Stimulated activated CD4-positive, alpha-beta T cell treated with anti-CD3 and anti-CD28 coated beads, Interleukin-12 subunit alpha, Interleukin-12 subunit beta, amount 100 ng/mL, for 48 hours (primary cell): ENCODE measurements around the gene GLT8D2.
"Not testable (repeated sequence)": the region's sequence is repeated elsewhere in the genome, so short reads cannot be mapped to it uniquely, and the experiment has no call there.

Experiments
- DNase-seq, 3 donors: peaks; one replicate each; pipeline ENCODE4 v3.0.0-alpha.2; 2020; ENCODE audit warnings: low read depth in 2 of 3, low spot score in 1 of 3

The GLT8D2 gene

DNA sequence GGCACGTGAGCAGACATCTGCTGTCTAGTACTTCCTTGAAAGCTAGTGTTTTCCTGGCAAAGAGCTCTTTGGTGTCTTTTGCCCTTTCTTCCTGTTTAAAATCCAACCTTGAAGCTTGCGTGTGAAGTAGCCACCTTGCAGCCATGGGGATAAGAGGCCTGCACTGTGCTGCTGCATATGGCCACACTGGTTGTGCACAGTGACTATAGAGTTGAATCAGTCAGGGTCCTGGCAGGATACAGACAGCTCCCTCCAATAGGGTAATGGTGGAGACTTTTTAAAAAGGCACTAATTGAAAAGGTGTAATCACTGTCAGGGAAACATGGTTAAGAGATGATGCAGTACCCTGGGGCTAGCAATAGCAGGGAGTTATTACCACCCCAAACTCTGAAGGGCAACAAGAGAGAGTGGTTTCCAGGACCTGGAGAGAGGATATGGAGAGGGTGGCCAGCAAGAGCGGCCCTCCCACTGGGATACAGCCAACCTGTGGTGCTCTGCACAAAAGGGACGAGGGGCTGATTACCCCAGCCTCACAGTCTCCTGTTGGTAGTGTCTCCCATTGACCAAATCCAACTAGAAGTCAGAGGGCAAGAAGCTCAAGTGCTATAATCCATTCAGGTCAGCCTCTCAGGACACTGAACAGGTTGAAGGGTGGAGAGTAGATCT, 4.8 kb upstream of the GLT8D2 start:
- no peak for DNase-seq

DNA sequence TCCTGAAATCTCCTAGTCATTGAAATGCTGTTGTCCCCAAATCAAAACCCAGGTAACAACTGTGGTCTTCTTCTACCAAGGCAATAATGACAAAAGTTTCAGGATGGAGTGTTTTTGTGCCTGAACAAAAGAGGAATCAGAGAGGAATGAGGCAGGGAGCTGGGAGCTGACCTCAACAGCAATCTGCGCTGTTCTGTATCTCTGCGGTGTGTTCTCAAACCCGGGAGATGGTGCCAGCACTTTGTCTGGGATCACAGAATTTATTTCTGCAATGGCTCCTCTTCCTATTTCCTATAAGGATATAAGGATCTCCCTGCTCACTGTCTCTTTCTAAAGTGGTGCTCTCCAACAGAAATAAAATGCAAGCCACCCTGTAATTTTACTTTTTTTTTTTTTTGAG, 449 bp upstream of the GLT8D2 start:
- no peak for DNase-seq

DNA sequence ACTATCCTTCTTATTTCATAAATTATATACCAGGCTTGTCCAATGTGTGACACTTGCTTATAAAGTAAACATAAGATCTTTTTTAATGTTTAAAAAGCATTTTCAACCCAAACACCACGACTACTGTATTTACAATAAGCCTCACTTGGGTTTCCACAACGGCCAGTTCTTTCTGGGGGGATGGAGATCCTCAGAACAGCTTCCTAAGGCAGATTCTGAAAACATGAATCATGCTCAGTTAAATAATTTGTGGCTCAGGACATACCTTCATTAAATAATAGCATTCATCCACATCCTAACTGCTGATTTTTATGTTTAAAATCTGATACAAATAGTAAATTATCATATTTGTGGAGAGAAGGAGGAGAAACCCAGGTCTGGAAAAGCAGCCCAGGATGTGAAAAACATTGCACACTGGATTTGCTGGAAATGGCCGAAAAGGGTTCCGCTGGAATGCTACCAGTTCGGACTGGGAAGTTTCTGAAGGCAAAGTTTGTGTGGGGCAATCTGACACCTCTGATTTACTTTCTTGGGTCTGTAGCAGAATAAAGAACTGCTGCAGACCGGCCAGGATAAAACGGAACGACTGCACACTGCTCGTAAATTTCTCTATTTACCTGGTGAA, 597 bp downstream of the GLT8D2 start:
- DNase-seq = no peak

DNA sequence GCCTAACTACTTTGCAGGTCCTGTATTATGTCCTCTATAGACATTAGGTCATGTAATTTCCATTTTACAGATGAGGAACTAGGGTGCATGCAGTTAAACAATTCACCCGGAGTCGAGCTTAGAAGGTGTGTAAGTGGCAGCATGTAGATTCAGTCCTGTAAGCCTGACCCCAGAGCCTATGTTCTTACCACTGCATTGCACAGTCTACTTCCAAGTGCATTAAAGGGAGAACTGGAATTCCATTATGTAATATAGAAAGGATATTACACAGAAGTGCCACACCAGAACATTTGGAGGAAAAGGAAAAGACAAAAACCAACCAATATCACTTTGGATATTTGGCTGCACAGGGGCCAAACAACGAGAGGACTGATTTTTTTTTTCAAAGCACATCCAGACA, 1.2 kb downstream of the GLT8D2 start:
- DNase-seq = no peak

DNA sequence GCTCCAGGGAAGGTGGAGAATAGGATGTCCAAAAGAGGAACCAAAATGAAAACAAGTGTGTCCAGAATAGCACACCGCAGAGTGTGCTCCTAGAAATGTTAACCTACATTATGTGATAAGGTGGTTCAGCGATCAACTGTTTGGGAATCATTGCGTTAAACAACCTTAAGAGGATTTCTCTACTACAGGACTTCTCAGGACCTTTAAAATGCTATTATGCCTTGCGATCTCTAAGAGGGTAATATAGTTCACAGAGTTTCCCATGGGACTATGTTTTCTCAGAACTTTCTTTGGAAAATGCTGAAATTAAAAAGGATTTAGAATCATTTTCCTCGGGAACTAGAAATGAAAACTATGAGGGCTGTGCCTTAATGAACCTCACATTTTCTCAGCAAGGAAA, 1.8 kb downstream of the GLT8D2 start:
- DNase-seq = no peak

DNA sequence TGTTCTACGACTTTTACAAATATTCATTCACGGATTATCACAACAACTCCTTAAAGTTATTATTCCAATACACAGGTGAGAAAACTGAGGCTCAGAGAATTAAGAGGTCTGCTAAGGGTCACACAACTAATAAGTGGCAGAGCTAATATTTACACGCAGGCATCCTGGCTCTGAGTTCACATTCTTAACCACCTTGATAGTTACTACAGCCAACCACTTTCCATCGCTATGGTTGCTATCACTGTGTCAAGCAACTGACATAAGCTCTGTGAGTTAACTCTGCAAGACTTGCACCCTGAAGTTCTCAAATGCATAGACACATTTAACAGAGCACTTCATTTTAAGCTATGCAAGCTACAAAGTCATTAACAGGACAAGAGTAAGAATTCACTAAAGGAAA, 3.7 kb downstream of the GLT8D2 start:
- DNase-seq = no peak

DNA sequence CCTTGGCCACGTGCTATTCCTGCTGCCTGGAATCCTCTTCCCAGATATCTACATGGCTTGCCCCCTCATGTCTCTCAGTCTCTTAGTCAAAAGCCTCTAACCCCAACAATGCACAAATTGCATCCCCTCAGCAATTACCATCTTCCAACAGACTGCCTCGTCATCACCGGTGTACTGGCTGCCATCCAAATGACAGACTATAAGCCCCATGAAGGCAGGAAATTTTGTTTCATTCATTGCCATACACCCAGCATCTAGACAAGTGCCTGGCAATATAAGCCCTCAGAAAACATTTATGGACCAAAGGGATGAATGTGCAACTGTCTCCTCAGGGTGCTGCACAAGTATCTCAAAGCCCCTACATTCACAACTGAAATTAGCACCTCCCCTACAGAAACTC, 5.8 kb downstream of the GLT8D2 start:
- no peak for DNase-seq

DNA sequence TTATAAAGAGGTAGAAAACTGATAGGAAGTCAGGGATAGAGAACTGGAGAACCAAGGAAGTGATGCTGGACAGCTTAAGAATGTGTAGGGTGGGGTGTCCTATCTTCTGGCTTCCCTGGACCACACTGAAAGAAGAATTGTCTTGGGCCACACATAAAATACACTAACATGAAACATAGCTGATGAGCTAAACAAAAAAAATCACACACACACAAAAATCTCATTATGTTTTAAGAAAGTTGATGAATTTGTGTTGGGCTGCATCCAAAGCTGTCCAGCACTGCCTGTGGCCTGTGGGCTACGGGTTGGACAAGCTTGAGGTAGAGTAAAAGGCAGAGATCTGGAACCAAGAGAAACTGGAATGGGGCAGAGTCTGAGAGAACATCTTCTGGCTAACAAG, 7.4 kb downstream of the GLT8D2 start:
- DNase-seq = no peak

DNA sequence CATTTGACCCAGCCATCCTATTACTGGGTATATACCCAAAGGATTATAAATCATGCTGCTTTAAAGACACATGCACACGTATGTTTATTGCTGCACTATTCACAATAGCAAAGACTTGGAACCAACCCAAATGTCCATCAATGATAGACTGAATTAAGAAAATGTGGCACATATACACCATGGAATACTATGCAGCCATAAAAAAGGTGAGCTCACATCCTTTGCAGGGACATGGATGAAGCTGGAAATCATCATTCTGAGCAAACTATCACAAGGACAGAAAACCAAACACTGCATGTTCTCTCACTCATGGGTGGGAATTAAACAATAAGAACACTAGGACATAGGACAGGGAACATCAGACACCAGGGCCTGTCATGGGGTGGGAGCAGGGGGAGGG, 10.2 kb downstream of the GLT8D2 start:
- DNase-seq = not testable (repeated sequence)

DNA sequence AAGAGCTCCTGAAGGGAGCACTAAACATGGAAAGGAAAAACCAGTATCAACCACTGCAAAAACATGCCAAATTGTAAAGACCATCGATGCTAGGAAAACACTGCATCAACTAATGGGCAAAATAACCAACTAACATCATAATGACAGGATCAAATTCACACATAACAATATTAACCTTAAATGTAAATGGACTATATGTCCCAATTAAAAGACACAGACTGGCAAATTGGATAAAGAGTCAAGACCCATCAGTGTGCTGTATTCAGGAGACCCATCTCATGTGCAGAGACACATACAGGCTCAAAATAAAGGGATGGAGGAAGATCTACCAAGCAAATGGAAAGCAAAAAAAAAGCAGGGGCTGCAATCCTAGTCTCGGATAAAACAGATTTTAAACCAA, 13.8 kb downstream of the GLT8D2 start:
- DNase-seq = not testable (repeated sequence)

DNA sequence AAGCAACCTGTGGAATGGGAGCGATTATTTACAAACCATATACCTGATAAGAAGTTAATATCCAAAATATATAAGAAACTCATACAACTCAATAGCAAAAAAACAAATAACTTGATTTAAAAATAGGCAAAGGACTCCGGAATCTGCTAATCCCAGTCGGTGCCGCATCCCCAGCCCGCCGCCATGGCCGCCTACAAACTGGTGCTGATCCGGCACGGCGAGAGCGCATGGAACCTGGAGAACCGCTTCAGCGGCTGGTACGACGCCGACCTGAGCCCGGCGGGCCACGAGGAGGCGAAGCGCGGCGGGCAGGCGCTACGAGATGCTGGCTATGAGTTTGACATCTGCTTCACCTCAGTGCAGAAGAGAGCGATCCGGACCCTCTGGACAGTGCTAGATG, 19.4 kb downstream of the GLT8D2 start:
- DNase-seq = not testable (repeated sequence)

DNA sequence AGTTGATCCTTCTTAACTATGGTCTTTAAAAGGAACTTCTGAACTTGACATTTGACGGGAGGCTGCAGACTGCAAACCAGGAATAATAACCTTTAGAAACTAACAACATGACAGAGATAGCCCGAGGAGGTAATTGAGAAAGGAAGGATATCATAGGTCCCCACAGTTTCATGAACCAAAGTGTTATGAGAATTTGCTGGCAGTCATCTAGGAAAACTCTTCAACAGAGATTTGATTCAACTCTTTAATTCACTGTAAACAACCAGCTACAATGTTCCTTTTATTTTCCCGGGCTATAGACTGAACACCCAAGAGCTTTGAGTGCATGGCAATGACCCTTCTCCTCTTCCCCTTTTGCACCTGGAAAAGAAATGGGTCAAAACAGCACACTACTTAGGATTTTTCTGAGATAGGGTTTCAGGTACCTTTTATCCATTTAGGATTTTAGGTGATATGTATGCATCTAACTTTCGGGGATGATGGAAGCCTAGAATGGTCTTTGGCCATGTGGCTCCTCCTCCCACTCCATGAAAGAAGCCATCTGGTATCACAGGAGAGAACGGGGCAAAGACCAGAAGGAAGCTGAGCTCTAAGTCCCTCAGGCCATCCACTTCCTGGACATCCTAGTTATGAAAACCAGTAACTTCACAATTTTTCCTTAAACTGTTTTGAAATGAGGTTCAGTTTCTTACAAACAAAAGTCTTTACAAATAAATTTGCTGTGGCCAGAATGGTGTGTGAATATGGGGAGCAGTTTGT, 23.0 kb downstream of the GLT8D2 start:
- DNase-seq = no peak

DNA sequence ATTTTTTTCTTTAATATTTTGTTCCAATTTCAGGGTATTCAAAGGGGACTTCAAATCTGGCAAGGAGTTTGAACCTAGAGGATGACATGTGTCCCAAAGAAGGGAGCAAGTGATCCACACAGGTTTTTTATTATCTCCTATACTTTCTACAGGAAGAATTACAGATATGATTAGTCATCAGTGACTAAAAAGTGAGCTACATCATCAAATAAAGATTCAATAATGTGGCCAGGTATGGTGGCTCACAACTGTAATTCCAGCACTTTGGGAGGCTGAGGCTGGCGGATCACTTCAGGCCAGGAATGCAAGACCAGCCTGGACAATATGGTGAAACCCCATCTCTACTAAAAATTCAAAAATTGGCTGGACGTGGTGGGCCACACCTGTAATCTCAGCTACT, 24.2 kb downstream of the GLT8D2 start:
- no peak for DNase-seq

DNA sequence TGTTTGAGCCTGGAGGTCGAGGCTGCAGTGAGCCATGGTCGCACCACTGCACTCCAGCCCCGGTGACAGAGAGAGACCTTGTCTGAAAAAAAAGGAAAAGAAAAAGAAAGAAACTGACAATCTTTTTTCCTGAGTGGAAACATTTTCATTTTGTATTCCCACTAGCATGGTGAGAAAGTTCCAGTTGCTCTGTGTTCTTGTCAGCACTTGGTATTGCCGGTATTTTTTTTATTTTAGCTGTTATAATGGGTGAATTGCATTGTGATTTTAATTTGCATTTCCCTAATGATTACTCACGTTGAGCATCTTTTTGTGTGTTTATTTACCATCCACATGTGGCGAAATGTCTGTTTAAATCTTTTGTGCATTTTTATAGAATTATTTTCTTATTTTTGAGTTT, 25.6 kb downstream of the GLT8D2 start:
- DNase-seq = no peak

DNA sequence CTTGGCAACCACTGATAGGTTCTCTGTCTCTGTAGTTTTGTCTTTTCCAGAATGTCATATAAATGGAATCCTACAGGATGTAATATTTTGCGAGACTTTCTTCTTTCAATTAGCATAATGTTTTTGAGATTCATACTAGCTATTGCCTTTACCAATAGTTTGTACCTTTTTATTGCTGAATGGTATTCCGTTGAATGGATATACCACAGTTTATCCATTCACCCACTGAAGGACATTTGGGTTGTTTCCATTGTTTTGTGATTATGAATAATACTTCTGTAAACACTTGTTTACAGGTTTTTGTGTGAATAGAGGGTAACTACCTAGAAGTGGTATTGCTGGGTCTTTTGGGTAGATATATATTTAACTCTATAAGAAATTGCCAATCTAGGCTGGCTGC, 26.3 kb downstream of the GLT8D2 start:
- no peak for DNase-seq

DNA sequence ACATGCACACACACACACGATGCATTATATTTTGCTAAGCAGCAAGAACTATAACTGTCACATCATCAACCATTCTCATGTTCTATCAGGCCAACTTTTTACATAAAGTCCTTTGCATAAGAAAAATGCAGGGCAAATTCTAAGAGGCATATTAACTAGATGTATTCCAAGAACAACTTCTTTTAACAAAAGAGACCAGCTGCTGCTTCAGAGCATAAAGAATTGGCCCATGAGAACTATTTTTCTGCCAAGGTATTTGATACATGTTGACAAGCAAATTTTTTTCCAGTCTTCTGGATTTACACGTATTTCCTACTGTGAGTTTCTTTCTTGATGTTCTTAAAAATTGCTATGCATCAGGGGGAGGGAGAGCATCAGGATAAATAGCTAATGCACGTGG, 27.2 kb downstream of the GLT8D2 start:
- DNase-seq = no peak

DNA sequence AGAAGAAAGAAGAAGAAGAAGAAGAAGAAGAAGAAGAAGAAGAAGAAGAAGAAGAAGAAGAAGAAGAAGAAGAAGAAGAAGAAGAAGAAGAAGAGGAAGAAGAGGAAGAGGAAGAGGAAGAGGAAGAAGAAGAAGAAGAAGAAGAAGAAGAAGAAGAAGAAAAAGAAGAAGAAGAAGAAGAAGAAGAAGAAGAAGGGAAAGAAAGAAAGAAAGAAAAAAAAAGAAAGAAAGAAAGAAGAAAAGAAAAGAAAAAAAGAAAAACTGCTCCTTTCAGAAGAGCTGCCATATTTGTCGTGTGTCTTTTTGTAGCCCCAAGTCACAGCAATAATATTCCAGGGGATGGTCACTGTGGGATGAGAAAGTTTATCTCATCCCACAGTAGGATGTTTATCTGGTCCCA, 28.1 kb downstream of the GLT8D2 start:
- DNase-seq = not testable (repeated sequence)

DNA sequence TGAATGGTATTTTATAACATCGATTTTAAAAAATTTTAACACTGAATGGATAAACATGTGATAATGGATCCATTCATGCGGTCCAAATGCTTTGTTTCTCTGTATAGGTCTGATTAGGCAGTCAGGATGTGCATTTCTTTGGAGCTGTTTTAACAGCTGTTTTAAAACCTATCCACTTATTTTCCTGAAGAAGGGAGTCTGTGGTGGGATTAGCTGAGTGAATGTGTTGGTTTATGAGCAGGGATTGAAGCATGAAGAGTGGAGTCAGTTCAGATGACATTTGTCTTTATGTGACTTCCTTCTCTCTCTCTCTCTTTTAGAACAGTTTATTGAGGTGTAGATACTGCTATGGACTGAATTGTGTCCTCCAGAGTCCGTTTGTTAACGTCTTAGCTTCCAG, 37.7 kb downstream of the GLT8D2 start:
- no peak for DNase-seq

DNA sequence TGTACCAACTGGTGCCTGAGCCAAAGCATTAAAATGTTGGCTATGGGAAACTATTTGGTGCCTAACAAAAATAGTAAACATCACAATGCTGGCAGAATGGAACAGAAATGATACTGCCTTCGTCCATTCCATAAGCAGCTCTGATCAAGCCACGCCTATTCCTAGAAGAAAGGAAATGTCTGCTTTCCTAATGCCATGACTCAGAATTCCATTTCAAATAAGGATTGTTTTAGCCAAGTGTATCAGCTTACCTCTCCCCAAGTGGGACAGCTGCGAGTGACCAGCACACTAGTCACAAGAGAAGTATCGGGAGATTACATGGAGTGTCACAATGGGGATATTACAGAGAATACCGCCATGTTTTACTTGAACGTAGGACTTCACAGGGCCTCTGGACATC, 38.7 kb downstream of the GLT8D2 start:
- no peak for DNase-seq

DNA sequence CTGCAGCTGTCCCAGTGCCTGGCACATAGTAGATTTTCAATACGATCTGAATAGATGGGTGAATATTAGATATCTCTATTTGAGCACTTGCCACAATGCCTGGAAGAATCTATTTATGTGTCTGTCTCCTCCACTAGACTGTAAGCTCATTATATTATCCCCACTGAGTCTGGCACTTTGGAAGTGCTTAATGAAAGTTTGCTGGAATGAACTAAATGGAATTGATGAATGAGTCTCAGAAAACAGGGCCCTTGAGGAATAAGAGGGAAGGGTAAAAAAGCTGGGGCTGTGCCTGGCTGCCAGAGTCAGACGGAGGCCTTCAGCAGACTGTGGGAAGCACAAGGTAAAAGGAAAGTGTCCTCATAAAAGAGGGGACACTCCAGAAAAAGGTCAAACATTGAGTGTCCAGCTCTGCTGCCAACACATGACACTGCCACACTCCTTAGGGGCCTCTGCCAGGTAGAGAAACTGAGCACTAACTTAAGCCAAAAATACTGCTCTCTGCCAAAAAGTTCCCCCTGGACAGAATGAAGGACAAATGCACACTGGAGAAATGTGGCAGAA, 39.3 kb downstream of the GLT8D2 start:
- no peak for DNase-seq

DNA sequence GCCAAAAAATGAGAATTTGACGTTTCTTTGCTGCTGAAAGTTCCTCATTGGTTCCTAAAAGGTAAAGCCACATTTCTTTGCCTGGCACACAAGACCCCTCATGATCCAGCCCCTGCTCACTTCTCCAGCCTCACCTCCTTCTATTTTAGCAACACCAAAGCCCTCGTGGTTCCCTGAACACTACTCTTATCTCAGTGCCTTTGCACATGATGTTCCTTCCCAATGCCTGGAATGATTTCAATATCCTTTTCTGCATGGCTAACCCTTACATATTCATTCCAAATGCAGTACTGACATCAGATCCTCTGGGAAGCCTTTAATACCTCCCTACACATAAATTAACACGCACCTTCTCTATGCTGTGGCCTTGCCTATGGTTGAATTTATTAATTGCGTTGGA, 39.9 kb downstream of the GLT8D2 start:
- DNase-seq = no peak

DNA sequence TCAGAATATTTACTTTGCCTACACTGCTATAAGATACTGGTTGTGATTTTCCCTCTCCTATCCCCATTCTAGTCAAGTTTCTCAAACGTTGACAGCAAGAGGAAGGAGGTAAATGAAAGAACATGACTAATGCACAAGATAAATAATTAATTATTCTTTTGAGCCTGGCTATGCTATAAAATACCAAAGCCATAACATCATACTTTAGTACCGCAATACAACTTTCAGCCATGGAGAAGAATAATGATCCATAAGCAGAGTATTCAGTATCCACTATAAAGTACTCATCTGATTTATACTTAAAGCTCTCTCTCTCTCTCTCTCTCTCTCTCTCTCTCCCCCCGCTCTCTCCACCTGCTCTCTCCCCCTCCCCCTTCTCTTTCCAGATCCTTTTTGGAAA, 43.1 kb downstream of the GLT8D2 start:
- DNase-seq = no peak
